ENCODE measurements around the gene MAOA.
"Not testable (repeated sequence)": the region's sequence is repeated elsewhere in the genome, so short reads cannot be mapped to it uniquely, and the experiment has no call there.

Gene MAOA

DNA sequence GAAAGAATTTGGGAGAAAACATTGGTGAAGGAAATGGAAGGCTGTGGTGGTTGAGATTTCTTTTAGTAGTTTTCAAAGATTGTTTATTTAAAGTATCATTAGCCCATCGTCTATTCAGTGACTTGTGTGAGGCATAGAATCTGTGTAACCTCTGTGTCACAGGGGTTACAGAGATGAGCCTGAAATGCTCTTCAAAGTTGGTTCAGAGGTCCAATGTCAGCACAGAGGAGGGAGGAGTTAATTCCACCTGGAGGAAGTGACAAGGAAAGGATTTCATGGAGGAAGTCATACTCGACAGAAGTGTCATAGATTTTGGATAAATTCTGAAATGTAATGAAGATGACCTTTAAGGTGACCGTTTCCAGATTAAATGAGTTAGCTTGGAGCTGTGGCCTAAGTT lies 8.2 kb downstream of the MAOA start:
- DNase-seq: no peak

DNA sequence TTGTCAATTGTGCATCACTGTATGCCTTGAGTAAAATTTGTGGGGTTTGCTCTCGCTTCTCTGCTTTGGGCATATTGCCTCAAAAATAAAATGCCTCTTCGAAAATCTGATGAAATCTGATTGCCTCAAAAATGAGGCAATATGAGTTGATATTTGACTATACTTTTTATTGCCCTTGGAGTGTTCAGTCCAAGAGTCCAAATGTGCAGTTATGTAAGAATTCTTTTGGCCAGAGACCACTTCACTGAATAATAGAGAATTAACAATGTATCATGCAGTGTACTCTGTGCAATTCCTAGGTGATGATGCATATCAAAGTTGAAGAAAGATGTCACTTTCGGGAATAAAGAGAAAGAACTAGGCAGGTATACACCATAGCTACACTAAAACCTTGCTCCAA lies 8.6 kb downstream of the MAOA start:
- DNase-seq: no peak

DNA sequence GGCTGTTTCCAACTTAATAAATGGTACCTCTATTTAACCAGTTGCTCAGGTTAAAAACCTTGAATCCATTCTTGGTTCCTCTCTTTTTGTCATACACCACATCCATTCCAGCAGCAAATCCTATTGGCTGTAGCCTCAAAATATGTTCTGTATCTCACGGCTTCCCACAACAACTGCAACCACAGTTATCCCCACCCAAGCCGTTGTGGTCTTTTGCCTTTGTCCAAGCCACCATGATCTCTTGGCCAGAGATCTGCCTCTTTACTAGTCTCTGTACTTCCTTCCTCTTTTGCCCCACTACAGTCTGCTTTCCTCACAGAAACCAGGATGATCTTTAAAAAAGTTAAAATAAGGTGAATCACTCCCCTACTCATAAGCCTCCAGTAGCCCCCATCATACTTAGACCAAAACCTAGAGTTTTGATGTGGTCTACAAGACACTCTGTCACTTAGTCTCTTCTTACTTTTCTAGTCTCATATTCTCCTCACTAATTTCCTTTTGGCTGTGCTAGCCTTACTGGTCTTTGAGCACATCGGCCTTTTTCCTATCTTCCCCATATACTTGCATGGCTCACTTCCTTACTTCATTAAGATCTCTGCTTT lies 10.3 kb downstream of the MAOA start:
- DNase-seq: no peak

DNA sequence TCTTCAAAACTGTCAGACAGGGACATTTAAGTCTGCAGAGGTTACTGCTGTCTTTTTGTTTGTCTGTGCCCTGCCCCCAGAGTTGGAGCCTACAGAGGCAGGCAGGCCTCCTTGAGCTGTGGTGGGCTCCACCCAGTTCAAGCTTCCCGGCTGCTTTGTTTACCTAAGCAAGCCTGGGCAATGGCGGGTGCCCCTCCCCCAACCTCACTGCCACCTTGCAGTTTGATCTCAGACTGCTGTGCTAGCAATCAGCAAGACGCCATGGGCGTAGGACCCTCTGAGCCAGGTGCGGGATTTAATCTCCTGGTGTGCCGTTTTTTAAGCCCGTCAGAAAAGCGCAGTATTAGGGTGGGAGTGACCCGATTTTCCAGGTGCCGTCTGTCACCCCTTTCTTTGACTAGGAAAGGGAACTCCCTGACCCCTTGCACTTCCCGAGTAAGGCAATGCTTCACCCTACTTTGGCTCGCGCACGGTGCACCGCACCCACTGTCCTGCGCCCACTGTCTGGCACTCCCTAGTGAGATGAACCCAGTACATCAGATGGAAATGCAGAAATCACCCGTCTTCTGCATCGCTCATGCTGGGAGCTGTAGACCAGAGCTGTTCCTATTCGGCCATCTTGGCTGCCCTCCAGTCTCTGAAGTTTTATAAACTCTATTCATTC lies 20.0 kb downstream of the MAOA start:
- not testable (repeated sequence) for DNase-seq

DNA sequence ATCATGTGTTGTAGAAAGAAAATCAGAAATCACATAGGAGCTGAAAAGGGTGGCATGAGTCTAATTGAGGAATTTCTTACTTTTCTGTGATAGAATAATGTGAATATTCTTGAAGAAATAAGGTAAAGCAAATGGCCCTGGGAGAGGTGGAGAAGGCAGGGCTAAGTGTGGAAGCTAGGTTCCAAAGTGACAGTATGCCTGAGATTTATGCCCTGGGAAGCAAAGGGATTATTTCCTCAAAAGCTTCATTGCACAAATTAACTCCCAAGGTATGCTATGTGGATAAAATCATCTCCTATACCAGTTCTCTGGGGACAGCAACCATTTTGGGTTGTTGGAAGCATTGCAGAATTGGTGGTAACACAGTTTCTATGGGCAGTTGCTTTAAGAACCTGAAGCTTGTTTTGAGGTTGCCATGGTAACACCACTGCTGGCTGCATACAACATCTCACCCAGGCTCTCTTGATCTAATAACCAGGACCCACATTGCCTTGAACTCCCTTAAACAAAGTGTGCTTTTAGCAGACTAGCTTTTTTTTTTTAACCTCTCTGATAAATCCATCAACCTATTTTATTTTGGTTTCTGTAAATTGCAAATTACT lies 21.0 kb downstream of the MAOA start:
- no peak for DNase-seq

DNA sequence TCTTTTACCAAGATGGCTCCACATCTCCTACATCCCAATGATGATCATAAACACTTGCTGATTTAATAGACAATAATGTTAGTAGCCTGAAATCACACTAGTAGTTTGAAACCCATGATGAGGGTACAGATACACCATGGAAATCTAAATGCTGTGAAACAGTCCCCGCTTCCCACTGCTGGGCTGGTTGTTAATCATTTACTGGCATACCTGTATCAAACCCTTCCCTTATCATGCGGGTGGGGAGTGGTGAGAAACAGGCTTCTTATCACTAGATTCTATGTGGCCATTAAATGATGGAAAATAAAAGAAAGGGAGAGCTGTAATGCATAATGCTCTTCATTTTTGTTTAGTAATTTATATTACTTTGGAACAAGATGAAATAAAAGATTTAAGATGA lies 21.9 kb downstream of the MAOA start:
- DNase-seq: no peak

DNA sequence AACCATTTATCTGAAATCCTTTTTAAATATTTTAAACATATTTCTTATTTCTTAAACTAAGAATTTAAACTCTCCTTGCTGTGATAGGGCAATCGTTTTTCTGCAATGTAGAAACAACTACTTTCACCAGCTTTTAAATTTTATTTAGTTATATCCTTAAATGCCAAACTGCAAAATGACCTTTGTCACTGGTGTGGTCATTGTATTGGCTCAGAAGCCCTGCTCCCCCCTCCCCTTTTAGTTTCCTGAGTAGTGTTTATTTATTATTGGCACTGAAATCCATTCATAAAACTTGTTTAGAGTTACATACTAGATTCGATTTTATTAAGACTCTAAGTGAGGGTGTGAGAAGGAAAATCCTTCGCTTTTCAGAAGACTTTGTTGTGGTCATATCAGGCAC lies 23.0 kb downstream of the MAOA start:
- DNase-seq: no peak

DNA sequence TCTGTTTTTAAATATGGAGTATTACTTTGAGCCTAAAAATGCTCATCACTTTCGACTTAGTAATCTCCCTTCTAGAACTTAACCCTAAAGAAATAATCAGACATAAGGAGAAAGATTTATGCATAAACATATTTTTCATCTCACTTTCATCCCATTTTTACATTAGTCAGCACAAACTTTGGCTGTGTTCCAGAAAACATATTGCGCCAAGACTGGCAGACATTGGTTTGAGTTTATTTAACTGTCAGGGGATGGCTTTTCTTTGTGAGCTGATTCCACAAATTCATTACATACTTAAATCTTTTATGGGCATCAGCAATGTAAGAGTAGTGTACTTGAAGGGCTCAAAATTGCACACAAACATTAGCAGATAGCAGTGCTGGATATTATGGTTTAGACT lies 23.7 kb downstream of the MAOA start:
- no peak for DNase-seq

DNA sequence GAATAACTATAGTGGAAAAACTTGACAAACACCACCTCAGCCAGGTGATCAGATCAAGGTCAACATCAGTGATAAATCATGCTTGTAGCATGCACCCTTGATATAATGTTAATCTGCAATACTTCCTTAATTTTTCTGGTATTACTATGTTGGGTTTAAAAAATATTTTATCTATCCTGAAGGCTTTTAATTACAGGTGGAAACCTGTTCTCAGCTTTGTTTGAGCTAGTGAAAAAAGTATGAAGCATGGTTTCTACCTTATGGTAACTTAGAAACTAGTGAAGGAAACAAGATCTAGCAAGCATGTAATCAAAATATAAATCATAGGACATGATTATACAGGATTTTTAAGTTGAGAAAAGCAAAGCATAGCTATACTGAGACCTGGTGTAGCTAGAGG lies 26.6 kb downstream of the MAOA start:
- DNase-seq: no peak

DNA sequence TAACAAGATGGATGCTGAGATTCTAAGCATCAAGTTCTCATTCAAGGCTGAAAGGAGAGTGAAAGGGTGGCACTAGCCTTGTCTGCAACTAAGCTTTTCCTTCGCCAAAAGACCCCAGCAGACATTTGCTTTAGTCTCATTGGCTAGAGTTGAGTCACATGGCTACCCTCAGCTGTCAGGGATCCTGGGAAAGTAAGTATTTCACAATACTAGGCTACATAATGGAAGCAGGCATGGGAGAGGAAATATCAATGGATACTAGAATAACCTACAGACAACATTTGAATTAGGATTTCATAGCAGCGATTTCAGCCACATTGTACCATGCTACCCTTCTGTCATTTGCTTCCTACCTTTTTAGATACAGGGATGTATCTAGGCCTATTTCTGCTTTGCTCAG lies 29.1 kb downstream of the MAOA start:
- DNase-seq: no peak

DNA sequence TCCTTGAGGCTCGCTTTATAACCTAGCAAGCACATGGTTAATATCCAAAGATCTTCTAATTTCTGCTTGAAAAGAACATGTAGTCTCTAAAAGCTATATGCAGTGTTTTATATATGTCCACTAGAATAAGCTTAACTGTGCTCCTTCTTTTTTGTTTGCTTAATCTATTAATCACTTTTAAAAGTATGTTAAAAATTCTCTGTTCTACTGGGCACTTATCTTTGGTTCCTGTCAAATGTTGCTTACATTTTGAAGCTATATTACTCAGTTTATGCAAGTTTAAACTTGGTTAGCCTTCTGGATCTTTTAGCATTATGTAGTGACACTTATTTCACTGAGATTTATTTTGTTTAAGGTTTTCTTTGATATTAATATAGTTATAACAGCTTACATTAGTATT lies 32.5 kb downstream of the MAOA start:
- DNase-seq: no peak

DNA sequence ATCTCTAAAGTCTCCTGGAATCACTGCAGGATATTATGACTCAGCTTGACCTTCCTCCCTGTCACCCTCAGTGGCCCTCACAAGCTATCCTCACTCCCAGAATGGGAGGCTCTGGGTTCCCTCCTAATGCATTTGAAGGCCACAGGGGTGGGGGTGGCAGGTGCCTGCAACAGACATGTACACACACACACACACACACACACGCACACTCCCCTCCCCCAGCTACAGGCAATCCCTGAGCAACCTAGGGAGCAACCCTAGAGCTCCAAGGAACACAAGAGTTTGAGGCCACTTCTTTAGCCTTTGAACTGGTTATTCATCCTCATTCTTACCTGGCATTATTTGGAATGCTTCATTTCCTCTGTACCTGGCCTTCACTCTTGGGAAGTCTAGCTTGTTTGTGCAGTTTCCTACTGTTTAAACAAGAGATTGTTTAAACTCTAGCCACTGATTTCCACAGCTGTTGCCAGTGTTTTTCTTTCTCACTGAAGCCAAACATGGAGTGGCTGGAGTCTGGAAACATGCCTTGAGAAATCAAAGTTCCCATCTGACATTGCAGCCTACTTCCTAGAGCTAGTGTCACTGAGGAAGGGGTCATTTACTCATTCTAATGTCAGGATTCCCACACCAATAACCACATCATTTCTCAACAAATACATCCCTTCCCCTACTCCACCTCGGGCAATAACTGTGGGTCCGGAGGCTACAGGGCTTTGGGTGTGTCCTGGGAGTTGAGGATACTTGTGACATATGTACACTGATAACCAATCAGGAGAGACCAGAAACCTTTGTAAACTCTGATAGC lies 37.7 kb downstream of the MAOA start:
- DNase-seq: no peak

DNA sequence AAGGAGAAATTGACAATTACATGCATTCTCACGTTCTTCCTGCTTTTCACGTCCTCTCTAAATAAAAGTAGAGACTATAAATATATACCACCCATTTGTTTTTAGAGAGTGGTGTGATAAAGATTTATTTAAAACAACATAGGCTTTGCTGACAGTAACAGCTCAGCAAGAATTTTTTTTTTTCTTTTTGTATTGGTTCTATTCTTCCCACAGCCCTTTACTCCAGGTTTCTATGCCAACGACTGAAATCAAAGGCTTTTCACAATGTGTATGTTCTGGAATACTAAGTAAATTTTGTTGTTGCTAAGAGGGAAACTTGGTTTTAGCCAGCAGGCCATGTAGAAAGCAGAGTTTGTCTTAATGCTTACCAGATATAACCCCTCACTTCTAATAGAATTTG lies 43.4 kb downstream of the MAOA start:
- DNase-seq: no peak

DNA sequence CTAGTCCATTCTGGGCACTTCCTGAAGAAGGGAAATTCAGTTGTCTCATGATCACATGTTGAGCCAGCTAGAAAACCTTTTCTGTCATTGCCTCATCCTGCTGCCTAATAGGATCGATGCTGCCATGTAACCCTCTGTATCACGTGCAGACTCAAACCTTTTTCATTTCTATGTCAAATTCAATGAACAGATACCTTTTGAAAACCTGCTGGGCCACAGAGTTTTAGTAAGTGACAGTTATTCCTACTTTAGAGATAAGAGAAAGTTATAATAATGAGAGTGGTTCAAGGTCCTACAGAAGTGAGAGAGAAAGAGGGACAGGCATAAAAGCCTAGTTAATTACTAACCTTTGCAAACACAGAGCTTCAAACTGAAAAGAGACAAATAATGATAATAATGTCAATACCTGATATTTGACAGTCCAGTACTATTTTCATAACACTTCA lies 46.0 kb downstream of the MAOA start:
- DNase-seq: no peak

DNA sequence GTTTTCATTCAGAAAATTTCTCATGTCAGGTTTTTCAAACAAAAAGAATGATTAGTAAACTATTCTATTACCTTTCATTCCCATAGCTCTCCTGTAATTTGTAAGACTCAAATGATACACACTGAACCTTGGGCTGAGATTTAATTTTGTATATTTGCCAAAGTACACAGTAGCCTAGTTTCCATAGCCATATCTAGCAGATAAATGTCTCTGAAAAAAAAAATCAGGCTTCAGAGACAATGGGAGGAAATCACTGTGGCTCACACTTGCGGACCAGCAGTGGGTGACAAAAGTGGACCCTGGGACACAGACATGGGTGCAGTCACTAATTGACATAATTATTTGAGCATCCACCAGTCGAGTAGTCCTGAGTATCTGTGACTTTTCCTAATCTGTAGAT lies 46.6 kb downstream of the MAOA start:
- DNase-seq: no peak

DNA sequence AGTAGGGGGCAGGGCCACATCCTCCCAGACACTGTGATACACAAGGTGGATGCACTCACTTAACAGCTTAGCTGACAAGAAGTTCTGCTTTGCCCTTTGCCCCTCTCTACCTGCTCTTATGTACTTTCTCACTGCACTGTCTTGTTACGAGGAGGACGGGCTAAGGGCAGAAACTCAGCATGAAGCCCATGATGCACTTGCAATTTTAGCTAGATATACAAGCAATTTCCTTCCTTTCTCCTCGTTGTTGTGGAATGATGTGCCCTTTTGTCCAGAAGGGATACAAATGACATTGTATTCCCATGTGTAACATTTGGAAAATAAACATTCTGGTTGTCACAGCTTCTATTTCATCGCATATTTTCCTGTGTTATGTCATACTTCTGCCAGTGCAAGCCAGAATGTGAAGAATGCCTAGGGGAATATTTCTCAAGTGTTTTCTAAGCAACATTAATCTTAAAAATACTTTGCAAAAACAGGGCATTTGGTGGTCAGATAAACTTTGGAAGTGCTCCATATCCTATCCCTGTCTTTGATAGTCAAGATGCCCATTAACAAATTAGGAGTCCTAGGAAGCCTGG lies 47.2 kb downstream of the MAOA start:
- no peak for DNase-seq

DNA sequence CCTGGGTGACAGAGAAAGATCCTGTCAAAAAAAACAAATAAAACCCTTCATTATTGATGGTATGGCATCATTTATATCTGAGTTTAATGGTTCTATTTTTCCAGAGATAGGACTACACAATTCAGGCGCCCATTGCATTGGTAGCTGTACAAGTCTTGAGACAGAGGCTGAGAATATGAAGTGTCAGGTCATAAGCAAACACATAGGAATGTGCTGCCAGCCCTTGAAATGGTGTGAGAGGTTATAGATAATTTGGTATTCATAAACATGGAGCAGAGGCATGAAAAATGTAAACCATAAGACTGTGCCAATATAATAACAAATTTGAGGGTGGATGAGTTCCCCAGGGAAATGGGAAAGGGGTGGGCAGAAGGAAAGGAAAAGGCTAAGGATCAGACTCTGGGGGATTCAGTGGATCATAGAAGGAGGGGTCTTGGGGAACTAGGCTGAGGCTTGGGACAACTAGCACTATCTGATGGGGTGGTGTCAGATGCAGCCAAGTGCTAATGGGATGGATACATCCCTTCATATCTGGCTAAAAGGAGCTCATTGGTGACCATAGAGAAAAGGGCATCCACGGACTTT lies 50.8 kb downstream of the MAOA start:
- no peak for DNase-seq

DNA sequence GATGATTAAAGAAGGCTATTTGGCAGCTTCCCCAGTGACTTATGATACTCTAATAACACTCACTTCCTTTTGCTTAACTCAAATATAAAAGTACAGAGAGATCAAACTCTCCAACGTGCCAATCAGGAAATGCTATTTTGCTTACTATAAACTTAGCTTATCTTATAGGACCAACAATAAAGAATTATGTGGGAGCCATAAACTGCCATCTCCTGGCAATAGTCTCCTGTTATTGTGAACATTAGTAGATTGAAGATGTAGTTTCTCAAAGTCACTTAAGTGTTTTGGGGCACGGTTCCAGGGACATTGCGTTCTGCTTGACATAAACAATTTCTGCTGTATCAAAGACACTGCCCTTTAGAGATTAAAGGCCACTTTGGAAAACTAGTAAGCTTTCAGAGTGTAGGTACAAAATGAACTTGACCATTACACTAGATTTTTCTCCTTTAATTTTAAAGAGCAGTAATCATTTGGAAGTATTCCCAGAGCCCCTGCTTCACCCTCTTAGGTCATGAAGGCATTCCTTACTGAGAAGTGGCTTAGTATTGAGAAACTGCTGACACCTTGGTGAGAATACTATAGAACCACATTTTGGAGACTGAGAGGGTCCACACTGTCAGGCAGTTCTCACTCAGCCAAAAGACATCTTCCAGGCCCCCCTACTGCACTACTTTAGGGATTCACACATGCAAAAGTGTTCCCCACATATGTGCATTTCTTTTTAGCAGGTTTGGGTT lies 51.9 kb downstream of the MAOA start:
- DNase-seq: no peak

DNA sequence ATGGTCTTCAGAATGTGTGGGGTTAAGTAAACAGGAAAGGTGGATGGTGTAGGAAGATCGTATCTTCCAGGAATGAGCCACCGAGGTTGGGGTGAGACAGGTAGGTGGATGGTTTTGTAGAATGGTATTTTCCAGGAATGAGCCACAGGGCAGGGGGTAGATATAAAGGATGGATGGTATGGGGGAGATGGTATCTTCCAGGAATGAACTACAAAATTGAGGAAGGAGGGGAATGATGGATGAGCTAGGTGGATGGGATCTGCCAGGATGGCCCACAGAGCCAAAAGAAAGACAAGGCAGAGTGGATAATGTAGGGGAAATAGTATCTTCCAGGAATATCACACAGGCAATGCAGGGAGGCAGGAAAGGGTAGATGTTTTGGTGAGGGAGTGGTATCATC lies 60.0 kb downstream of the MAOA start:
- DNase-seq: no peak

DNA sequence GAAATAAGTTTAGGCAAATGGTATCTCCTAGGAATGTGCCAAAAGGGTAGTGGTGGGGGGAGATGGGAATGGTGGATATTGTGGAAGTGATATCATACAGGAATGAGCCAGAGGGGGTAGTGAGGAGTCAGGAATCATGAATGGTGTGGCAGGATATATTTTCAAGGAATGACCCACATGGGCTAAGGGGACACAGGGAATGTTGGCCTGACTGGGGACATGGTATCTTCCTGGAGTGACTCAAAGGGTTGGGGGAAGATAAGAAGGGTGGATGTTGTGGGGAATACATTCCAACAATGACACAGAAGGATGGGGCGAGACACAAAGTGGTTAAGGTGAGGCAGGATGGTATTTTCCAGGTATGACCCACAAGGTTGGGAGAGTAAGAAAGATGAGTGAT lies 60.6 kb downstream of the MAOA start:
- no peak for DNase-seq

DNA sequence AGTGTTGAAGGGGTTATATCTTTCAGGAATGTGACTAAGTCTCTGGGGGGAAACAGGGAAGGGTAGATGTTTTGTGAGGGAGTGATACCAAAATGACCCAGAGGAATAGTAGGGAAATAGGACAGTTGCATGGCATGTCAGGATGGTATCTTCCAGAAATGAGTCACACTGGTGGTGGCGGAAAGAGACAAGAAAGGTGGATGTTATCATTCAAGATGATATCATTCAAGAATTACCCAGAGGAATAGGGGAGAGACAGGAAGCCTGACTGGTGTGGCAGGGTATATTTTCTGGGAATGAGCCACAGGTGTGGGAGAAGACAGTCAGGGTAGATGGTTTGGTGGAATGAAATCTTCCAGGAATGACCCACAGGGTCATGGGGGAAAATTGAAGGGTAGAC lies 61.1 kb downstream of the MAOA start:
- DNase-seq: no peak

DNA sequence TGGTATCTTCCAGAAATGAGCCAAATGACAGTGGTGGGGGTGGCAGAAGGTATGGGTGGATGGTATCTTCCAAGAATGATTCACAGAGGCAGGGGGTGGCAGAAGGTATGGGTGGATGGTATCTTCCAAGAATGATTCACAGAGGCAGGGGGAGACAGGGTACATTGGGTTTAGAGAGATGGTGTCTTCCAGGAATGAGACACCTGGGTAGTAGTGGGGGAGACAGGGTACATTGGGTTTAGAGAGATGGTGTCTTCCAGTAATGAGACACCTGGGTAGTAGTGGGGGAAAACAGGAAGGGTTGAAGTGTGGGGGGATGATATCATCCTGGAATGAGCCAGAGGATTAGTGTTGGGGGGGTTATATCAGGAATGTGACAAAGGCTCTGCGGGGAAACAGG lies 62.0 kb downstream of the MAOA start:
- DNase-seq: no peak

All from NCI-H774 (cell line).